Brain pericyte (primary cell): ENCODE results near the gene CDC20.
"Not testable (repeated sequence)": the region's sequence is repeated elsewhere in the genome, so short reads cannot be mapped to it uniquely, and the experiment has no call there.

Experiments
- DNase-seq: peaks from one replicate; pipeline ENCODE4 v3.0.0-alpha.2; 2012; ENCODE audit warnings: low read depth, low spot score

Gene CDC20

DNA sequence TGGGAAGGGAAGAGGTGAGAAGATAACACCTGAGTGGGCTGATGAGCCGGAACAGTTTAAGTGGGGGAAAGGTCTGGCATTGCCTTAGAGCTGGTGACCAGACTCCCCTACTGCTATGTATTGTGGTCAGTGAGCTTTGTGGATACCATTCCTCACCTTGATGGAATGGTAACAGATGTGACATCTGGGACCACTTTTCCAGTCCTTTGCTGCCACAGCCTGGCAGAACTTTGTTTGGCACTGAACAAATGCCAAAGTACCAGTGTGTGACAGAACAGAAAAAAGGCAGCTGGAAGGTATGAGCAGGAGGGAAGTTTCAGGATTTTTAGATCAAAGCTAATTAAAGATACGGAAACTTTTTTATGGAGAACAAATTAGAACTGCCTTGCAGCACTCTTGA, 24.7 kb downstream of the CDC20 start:
- DNase-seq = no peak

DNA sequence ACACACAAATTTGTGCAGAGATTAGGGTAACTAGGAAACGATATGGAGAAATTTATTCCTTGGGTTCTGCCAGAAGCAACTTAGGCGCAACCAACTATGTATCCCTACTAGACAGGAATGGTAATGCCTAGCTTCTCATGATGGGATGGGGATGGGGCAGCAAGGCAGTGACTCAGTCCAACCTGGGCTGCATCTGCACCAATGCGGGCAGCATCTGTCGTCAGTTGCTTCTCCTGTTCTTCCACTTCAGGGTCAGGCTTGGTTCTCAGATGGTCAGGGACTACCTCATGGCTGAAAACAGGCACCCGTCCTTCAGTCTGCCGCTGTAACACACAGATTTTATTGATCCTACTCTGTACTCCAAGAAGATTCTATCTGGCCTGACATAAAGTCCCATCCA, 27.9 kb downstream of the CDC20 start:
- no peak for DNase-seq

DNA sequence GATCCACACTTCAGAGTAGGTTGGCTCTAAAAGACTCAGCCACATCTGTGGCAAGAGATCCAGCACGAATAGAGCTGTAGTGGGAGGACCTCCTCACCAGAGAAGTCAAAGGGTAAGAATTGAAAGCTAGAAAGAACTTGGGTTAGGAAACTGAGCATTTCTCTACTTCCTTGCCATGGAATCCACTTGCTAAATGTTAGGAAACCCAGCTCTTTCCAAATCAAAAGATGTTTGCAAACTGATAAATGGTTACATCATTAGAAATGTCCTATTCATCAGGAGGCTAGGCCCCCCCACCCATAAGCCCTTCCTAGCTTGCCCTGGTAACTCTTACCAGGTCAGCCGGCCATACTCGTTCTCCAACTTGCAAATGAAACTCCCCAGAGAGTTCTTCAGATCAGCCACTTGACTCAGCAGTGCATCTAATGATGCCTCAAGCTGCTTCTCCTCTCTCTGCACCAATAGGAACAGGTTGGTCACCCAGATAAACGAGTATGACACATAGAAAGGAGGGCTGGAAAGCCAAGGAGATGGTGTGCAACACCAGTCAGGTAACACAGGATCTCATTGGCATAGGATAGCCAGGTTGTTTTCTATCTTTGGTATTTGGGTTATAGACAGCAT, 29.3 kb downstream of the CDC20 start:
- no peak for DNase-seq

DNA sequence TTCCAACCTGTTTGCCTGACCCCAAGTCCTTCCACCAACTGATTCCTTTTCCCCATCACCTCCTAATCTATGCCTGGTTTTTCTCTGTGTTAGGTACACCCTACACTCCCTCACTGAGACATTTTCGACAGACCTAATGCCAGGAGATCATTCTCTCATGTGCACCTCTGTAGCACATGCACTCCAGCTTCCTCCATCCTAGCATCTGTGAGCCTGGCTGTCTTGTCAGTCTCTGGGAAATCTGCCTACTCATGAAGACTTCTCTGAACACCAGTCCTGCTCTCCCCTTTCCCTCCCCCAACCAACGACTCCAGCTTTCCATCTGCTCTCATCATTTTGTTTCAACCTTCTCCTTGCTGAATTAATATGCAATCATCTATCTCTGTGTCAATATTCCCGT, 29.8 kb downstream of the CDC20 start:
- no peak for DNase-seq

DNA sequence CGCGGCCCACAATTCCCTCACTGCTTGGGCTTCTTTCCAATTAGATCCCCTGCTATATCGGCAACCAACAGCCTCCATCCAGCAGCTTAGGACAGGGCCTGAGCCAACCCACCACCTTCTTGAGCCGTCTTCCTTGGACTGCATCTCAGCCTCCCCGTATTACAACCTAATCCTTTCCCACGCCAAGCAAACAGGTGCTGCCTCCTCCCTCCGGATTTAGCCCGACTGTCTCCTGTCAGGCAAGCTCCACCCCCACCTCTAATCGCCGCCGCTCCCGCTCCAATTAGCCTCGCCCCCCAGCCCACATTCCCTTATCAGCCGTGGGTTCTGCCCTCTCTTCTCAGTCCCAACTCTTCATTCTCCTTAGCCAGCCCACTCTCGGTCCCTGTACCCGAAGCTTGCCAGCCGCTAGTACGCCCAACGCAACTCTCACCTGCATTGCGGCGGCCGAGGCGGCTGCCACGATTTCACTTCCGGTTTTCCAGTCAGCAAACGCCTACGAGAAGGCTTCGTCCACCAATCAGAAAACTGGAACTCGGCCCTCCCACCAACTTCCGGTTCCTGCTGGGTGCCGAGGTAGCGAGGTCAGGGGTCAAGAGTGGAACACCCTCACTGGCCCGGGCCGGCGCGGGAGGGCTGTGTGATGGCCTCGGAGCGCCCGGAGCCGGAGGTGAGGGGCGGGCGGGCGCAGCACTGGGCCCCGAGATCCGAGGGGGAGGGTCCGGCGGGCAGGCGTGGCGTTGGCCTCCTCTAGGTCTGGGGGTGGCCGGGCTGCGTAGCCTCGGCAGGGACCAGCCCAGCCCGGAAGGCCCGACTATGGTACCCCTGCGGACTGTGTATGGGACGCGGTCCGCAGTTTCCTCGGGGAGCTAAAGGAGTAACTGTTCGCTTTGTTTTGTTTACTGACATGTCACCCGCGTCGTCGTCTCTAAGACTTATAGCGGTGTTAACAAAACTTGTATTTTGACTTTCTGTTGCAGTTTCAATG, 30.8 kb downstream of the CDC20 start, which contains the start of the genes MED8 and SZT2:
TSS of gene MED8 (minus strand) at position 475 of the 988 bp plus-strand sequence. CDS start at position 439, 36 bp downstream.
TSS of gene SZT2 (plus strand) at position 574 of the 988 bp plus-strand sequence. CDS start at position 644, 70 bp downstream.
- peak; percentile 61 for DNase-seq

DNA sequence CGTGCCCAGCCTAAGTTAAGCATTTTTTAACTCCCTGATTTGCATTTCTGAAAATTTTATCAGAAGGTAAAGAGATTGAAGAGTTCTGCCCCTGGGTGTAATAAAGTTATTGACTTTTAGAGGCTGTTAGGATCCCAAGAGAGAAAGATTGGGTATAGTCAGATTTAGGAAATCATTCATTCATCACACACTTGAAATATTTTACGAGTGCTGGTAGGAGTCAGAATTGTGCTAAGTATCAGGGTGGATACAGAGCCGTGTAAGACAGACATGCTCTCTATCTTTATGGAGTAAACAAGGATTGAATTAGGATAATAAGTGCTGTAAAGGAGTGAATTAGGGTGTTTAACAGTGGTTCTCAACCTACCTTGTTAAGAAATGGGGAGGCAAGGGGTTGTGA, 33.9 kb downstream of the CDC20 start:
- DNase-seq = no peak

DNA sequence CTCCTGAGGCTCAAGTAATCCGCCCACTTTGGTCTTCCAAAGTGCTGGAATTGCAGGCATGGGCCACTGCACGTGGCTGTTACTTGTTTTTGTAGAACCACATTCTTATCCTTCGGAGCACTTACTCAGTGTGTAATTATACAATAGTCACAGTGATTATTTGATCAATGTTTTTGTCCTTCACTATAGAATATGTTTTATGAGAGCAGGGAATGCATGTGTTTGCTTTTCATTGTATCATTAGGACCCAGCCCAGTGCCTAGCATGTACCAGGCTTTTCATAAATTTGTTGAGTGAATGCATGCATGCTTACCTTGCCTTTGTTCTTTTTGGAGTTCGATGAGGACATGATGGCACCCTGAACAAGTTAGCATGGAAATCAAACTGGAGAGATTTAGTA, 36.7 kb downstream of the CDC20 start:
- no peak for DNase-seq

DNA sequence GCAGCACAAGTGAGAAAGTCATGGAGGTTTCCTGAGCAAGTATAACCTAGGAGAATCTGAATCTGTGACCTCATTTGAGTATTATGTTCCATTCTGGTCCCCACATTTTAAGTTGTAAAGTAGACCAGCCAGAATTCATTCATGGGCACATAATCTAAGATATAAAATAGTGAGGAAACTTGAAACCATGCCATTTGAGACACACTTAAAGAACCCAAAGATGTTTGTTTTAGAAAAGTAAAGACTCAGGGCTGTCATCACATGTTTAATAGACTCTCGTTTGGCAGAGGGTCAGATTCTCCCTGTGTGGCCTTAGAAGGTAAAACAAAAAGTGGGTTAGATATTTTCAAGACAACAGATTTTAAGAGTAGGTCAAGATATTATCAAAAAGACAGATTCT, 37.3 kb downstream of the CDC20 start:
- no peak for DNase-seq

DNA sequence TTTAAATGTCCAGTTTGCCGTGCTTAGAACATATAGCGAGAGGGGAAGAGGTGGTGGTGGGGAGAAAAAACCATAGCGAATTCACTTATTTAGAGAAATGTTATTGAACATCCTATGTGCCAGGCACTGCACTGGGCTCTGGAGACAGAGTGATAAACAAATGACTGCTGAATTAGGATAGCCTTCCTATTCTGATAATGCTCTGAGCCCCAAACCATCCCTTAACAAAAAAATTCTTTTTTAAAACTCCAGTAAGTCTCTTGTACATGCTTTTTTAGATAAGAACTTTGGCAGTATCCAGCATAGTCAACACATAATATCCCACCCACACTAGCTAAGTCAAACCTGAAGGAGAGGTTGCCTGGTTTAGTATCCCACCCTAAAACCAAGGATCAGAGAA, 39.4 kb downstream of the CDC20 start:
- DNase-seq = no peak

DNA sequence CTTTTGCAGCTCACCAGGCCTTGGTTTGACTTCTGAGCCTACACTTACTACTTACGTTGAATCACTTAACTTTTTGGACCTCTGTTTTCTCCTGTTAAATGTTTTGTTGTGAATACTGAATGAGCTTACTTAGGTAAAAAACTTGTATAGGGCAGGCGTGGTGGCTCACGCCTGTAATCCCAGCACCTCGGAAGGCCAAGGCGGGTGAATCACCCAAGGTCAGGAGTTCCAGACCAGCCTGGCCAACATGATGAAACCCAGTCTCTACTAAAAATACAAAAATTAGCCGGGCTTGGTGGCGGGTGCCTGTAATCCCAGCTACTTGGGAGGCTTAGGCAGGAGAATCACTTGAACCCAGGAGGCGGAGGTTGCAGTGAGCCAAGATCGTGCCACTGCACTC, 41.7 kb downstream of the CDC20 start:
- not testable (repeated sequence) for DNase-seq

DNA sequence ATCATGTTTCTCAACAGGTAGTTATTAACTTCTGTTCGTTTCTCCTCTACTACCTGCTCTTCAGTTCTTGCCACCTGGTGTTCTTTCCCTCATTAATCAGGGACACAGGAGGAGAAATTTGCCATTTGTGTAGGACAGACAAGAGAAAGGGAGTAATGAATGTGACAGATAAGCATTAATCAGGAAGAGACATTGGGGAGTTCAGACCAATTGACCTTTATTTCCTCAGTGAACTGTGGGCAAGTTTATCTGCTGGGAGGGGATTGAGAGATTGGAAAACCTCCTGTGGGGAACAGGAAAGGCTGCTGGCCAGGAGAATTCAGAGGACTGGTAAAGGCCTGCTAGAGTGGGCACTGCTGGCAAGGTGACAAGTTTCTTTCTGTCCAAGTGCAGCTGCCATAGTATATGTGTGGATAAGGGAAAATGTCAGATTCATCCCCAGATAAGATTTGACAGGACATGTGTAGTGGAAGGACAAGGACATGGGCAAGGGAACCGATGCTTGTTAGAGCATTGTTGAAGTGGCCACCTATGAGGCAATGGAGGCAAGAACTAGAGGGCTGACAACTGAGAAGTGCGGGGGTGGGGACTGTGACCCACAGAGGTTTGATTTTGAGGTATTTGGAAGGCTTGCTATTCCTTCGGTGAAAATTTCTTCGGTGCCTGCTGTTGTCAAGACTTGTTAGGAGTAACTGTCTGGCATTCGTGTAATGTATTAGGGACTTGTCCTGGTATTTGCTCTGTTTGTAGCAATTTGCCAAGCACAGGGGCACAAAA, 43.5 kb downstream of the CDC20 start:
- no peak for DNase-seq

DNA sequence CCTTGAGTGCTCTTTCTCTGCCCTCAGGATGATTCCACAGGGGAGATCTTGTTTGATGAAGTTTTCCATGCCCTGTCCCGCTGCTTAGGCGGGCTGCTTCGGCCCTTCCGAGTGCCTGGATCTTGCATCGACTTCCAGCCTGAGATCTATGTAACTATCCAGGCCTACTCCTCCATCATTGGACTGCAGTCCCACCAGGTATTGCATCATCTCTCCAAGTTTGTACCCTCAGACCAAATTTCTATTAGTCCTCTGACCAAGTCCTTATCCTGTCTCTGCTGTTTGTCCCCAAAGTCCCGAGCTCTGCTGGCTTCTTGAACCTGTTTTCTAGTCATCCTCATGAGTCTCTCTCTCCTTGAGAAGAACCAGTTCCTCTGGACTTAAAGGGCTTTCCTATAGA, 45.6 kb downstream of the CDC20 start:
- DNase-seq = no peak

DNA sequence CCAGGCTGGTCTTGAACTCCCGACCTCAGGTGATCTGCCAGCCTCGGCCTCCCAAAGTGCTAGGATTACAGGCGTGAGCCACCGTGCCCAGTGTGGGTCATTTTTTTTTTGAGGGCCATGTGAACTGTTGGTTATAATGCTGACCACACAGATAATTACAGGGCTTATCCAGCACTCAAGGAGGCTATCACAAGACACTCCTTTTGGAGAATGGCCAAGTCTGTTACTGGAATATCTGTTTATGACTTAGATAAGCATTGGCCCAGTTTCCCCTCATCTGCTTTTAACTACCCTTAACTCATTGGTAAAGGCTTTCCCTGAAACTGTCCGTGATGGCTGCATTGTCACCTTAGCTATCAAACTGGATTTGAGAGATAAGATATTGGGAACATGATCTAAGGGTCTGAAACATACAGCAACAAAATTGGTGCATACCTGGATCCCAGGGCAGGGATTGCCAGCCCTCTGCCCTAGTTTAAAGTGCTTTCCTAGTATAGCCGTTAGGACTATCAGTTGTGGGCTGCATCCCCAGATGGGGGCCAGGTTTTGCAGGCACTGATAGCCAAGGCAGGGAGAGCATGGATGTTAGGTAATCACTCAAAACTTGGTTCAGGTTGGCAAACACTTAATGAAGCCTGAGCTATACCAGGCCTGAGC, 46.6 kb downstream of the CDC20 start:
- DNase-seq = no peak

DNA sequence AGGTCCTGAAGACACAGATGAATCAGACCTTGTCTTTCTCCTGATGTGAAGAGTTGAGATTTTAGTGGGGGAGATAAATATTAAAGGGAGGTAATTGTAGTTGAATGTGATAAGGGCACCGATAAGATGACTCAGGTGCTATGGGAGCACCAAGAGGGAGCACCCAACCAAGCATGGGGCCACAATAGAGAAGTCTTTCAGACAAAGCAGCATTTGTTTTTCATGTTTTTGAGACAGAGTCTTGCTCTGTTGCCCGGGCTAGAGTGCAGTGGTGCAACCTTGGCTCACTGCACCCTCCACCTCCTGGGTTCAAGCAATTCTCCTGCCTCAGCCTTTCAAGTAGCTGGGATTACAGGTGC, 47.1 kb downstream of the CDC20 start:
- DNase-seq = no peak

DNA sequence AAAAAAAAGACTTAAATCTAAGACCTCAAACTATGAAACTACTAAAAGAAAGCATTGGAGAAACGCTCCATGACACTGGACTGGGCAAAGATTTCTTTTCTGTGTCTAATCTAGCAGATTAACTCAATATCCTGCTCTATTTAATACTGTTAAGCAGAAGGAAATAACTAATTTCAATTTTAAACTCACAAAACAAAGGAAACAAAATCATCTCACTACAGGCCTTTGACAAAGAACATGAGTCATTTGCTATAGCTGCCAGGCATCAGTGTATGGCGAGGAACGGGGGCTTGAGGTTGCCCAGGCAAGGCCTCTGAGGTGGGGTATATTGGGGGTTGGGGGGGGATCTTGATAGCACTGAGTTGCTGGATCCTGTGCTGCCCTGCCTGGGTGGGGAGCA, 51.8 kb downstream of the CDC20 start:
- no peak for DNase-seq
